Testis (tissue), 3 donors: ENCODE data around the gene PHLDA3. TPM values are rescaled to one million over a fixed set of nuclear protein-coding genes. Genes with fewer than 3 reads are reported as not detected.

Source experiments
- DNase-seq: peaks from one replicate; pipeline ENCODE4 v3.0.0-alpha.2; 2019
- H3K27ac ChIP-seq, 2 donors: fragments of 200-600 bp; sonication (generic); one replicate each; pipeline ENCODE4 v1.5.1; 2019
- H3K27me3 ChIP-seq: fragments of 200-600 bp; sonication (generic); one replicate; pipeline ENCODE4 v1.5.1; 2019
- H3K36me3 ChIP-seq: fragments of 200-600 bp; sonication (generic); one replicate; pipeline ENCODE4 v1.5.1; 2017; ENCODE audit warnings: low read depth; ENCODE audit errors: missing control alignments
- H3K4me1 ChIP-seq: fragments of 200-600 bp; sonication (generic); one replicate; pipeline ENCODE4 v1.5.1; 2019
- H3K4me3 ChIP-seq, 2 donors: fragments of 200-600 bp; sonication (generic); one replicate each; pipeline ENCODE4 v1.5.1; 2017 to 2019
- H3K9me3 ChIP-seq: fragments of 200-600 bp; sonication (generic); one replicate; pipeline ENCODE4 v1.5.1; 2017
- CTCF ChIP-seq, 3 experiments: fragments of 450-650 bp in 2 of 3; fragments of 200-600 bp in 1 of 3; sonication (generic) in 1 of 3; IDR thresholded peaks; one replicate each; pipeline ENCODE4 v1.5.1; 2016 to 2019; ENCODE audit warnings: antibody characterized with exemption in 3 of 3, mild to moderate bottlenecking in 2 of 3, moderate library complexity in 1 of 3
- POLR2A ChIP-seq: fragments of 450-650 bp; IDR thresholded peaks from one replicate; pipeline ENCODE4 v1.6.1; 2017; ENCODE audit warnings: antibody characterized with exemption, mild to moderate bottlenecking, moderate library complexity
- WGBS, 2 donors: methylation state at CpG; one replicate each; pipeline ENCODE4 v1.1.5; 2018; 5-methylcytosine and 5-hydroxymethylcytosine counted together
- intact Hi-C: fragments of 100-400 bp; cut with DNase I; formaldehyde crosslinking; loops from one replicate; pipeline ENCODE4 v1.15.1; 2023; ENCODE audit warnings: low total_unique reads
- polyA plus RNA-seq: library from polyadenylated mRNA; stranded (reverse); fragments of 350-450 nt; fragmentation: Illumina TruSeq; extraction: RNeasy Lipid Tissue Mini Kit (QIAGEN cat#74804); gene quantifications from one replicate; pipeline ENCODE4 v1.2.3, GENCODE V29; 2014; ENCODE audit warnings: low read depth, low replicate concordance; ENCODE audit not compliant: insufficient read depth
- total RNA-seq, 2 donors: library from RNA; depleted of rRNA; stranded (reverse); fragments of >200 nt; gene quantifications; one replicate each; pipeline ENCODE4 v1.2.3, GENCODE V29; 2016

Gene PHLDA3
- total and polyA plus RNA-seq, 3 donors from 2014 or later, result 22.7 to 24.0 (median 23.1) TPM

- H3K27me3 ChIP-seq, result no peaks in the 10 kb centered on the region
- H3K27ac ChIP-seq, result peak overlapping the region in 1 of 2 donors; percentile 94
- no peaks in the 10 kb centered on the region for H3K36me3 ChIP-seq
- intact Hi-C loops, result no loop called here
- no peaks in the 10 kb centered on the region for H3K9me3 ChIP-seq
- TF ChIP-seq POLR2A, result no peak
- no peak for TF ChIP-seq CTCF (IDR thresholded peaks at IDR 0.05)
- 73 to 94% methylated on average over 3 of the region's 3 CpGs for WGBS, 2 donors
- DNase-seq, result no peak
- H3K4me1 ChIP-seq, result peaks cover 8% of the 10 kb centered on the region
- H3K4me3 ChIP-seq, result peak overlapping the region in 1 of 2 donors; percentile 81
Observed at GRCh38 chr1:201466492-201466891, 2.5 kb downstream of the PHLDA3 start.

GRCh38 chr1:201465698-201466290 is 3.2 kb downstream of the PHLDA3 start:
- Histone ChIP-seq H3K27ac (no peak overlapping the region), H3K4me1 (peaks cover 8% of the 10 kb centered on the region)
- TF ChIP-seq CTCF (IDR thresholded peaks at IDR 0.05), result no peak
- no peak for TF ChIP-seq POLR2A

GRCh38 chr1:201463071-201463552 is 5.9 kb downstream of the PHLDA3 start:
- Histone ChIP-seq H3K4me1 (peaks cover 8% of the 10 kb centered on the region), H3K27me3 (no peaks in the 10 kb centered on the region), H3K27ac (no peak overlapping the region), H3K9me3 (no peaks in the 10 kb centered on the region), H3K4me3 (no peak overlapping the region), H3K36me3 (no peaks in the 10 kb centered on the region)
- intact Hi-C loops, result no loop called here
- 61 to 64% methylated on average over 7 of the region's 7 CpGs for WGBS, 2 donors
- TF ChIP-seq POLR2A, result no peak
- TF ChIP-seq CTCF (IDR thresholded peaks at IDR 0.05), result peak in 1 of 3 experiments; percentile 31
- DNase-seq, result no peak

More at GRCh38 chr1:201465698-201466290, 3.2 kb downstream of the PHLDA3 start:
- 82 to 88% methylated on average over 8 to 9 of the region's 9 CpGs for WGBS, 2 donors
- no peaks in the 10 kb centered on the region for H3K9me3 ChIP-seq
- H3K36me3 ChIP-seq, result no peaks in the 10 kb centered on the region
- DNase-seq, result no peak
- H3K4me3 ChIP-seq, result no peak overlapping the region
- intact Hi-C loops, result no loop called here
- H3K27me3 ChIP-seq, result no peaks in the 10 kb centered on the region

- TF ChIP-seq POLR2A, result no peak
- no peak for TF ChIP-seq CTCF (IDR thresholded peaks at IDR 0.05)
- 70 to 72% methylated on average over 12 to 13 of the region's 13 CpGs for WGBS, 2 donors
- no peaks in the 10 kb centered on the region for H3K9me3 ChIP-seq
- H3K27me3 ChIP-seq, result no peaks in the 10 kb centered on the region
- H3K4me1 ChIP-seq, result peaks cover 13% of the 10 kb centered on the region
- H3K36me3 ChIP-seq, result no peaks in the 10 kb centered on the region
- DNase-seq, result peak; percentile 66
- intact Hi-C loops, result no loop called here
- H3K4me3 ChIP-seq, result no peak overlapping the region
- H3K27ac ChIP-seq, result peak overlapping the region in 1 of 2 donors; percentile 37
Observed at GRCh38 chr1:201461645-201462441, 7.1 kb downstream of the PHLDA3 start.
